Esophagus squamous epithelium (tissue), 4 donors: ENCODE results near the gene HDGFL2.

ENCODE experiments used
- POLR2A ChIP-seq, 4 donors: fragments of 450-650 bp; IDR thresholded peaks; one replicate each; pipeline ENCODE4 v1.6.1; 2017; ENCODE audit warnings: antibody characterized with exemption in 4 of 4, mild to moderate bottlenecking in 4 of 4, moderate library complexity in 3 of 4
- TF ChIP-seq, protein P1 (sequence below), 6 experiments: fragments of 450-650 bp in 4 of 6; fragments of 200-600 bp in 2 of 6; sonication (generic) in 2 of 6; IDR thresholded peaks; one replicate each; pipeline ENCODE4 v1.5.1; 2016 to 2019; ENCODE audit warnings: antibody characterized with exemption in 6 of 6, mild to moderate bottlenecking in 4 of 6, moderate library complexity in 4 of 6

DNA sequence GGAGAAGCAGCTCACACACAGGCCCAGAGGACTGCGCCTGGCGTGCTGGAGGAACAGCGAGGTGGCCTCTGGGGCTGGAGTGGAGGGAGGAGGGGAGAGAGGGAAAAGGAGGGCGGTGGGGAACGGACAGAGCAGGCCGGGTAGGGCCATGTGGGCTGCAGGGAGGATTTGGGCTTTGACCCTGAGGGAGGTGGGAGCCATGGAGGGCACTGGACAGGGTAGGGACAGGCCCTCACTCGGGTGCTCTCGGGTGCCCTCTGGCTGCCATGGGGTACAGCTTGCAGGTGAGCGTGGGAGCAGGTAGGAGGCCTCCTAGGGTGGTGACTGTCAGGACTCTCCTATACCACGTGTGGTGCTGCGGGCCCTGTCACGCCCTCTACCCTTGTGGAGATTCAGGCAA is 23.4 kb downstream of the HDGFL2 start:
- no peak for TF ChIP-seq POLR2A (IDR thresholded peaks at IDR 0.05)
- TF ChIP-seq, protein P1, sequence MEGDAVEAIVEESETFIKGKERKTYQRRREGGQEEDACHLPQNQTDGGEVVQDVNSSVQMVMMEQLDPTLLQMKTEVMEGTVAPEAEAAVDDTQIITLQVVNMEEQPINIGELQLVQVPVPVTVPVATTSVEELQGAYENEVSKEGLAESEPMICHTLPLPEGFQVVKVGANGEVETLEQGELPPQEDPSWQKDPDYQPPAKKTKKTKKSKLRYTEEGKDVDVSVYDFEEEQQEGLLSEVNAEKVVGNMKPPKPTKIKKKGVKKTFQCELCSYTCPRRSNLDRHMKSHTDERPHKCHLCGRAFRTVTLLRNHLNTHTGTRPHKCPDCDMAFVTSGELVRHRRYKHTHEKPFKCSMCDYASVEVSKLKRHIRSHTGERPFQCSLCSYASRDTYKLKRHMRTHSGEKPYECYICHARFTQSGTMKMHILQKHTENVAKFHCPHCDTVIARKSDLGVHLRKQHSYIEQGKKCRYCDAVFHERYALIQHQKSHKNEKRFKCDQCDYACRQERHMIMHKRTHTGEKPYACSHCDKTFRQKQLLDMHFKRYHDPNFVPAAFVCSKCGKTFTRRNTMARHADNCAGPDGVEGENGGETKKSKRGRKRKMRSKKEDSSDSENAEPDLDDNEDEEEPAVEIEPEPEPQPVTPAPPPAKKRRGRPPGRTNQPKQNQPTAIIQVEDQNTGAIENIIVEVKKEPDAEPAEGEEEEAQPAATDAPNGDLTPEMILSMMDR (IDR thresholded peaks at IDR 0.05): peak in 5 of 6 experiments; percentile 16 to 63 (median 37)
